Nucleus accumbens (tissue), 56 donors: ENCODE measurements around the gene ZFP91.
A peak's percentile ranks its signal among the peaks of the same experiment; 100 is the strongest.
"Not testable (repeated sequence)": the region's sequence is repeated elsewhere in the genome, so short reads cannot be mapped to it uniquely, and the experiment has no call there.

Experiments used
- DNase-seq, 56 donors: peaks; one replicate each; lab custom pipeline; 2025; lab: John Stamatoyannopoulos, UW

The ZFP91 gene

GRCh38 chr11:58578635-58579191 lies at the start of gene ZFP91:
Gene ZFP91, plus strand, starts transcription at chr11:58579063. Its CDS starts 219 bp downstream, at chr11:58579282.
- peak; percentile 73 to 99 (median 95) for DNase-seq

- DNase-seq = no peak
Observed at GRCh38 chr11:58530236-58530635, 48.6 kb upstream of the ZFP91 start.

GRCh38 chr11:58531865-58532341 lies 47.0 kb upstream of the ZFP91 start:
- no peak for DNase-seq

- no peak for DNase-seq
Observed at GRCh38 chr11:58546841-58547240, 32.0 kb upstream of the ZFP91 start.

GRCh38 chr11:58549644-58550043 lies 29.2 kb upstream of the ZFP91 start:
- DNase-seq = no peak

GRCh38 chr11:58560842-58561241 lies 18.0 kb upstream of the ZFP91 start:
- DNase-seq = no peak

- peak in 1 of 56 donors; percentile 2 for DNase-seq
Observed at GRCh38 chr11:58561394-58562098, 17.3 kb upstream of the ZFP91 start.

GRCh38 chr11:58562375-58562800 lies 16.5 kb upstream of the ZFP91 start:
- no peak for DNase-seq

GRCh38 chr11:58564231-58564630 lies 14.6 kb upstream of the ZFP91 start:
- DNase-seq = no peak

- peak in 18 of 56 donors; percentile 0 to 42 (median 17) for DNase-seq
Observed at GRCh38 chr11:58567889-58568512, 10.9 kb upstream of the ZFP91 start.

GRCh38 chr11:58572906-58573305 lies 6.0 kb upstream of the ZFP91 start:
- DNase-seq = not testable (repeated sequence)

GRCh38 chr11:58573451-58574104 lies 5.3 kb upstream of the ZFP91 start:
- DNase-seq = peak in 9 of 56 donors; percentile 1 to 55 (median 24)

- no peak for DNase-seq
Observed at GRCh38 chr11:58574881-58575280, 4.0 kb upstream of the ZFP91 start.

- peak in 13 of 56 donors; percentile 8 to 51 (median 28) for DNase-seq
Observed at GRCh38 chr11:58575377-58576020, 3.4 kb upstream of the ZFP91 start, which contains the start of gene LPXN. Gene LPXN, minus strand, starts transcription at chr11:58575856. Its CDS starts 84 bp downstream, at chr11:58575772.

- DNase-seq = peak in 2 of 56 donors; percentile 0 to 4
Observed at GRCh38 chr11:58576887-58577471, 1.9 kb upstream of the ZFP91 start.

- peak in 10 of 56 donors; percentile 21 to 84 (median 52) for DNase-seq
Observed at GRCh38 chr11:58577555-58578135, 1.2 kb upstream of the ZFP91 start.

GRCh38 chr11:58578136-58578634 lies 678 bp upstream of the ZFP91 start:
- peak; percentile 69 to 99 (median 92) for DNase-seq

GRCh38 chr11:58579192-58580129 lies 598 bp downstream of the ZFP91 start:
- DNase-seq = peak in 55 of 56 donors; percentile 56 to 95 (median 86)
